HEK293 (cell line): ENCODE results near the gene LRRC59.
A peak's percentile ranks its signal among the peaks of the same experiment; 100 is the strongest.

ENCODE experiments used
- CTCF ChIA-PET: fragments of 350-600 bp; formaldehyde crosslinking; extraction: SDS; loops from one replicate; lab custom pipeline; 2021; ENCODE audit warnings: antibody characterized with exemption; lab: Yijun Ruan, JAX
- POLR2A ChIA-PET: fragments of 300-600 bp; formaldehyde crosslinking; extraction: SDS; loops from one replicate; lab custom pipeline; 2020; ENCODE audit warnings: antibody characterized with exemption, inconsistent platforms; lab: Yijun Ruan, JAX
- H3K27ac ChIP-seq: fragments of 200-500 bp; sonication (Bioruptor generic); 2 replicates; pipeline ENCODE4 v1.5.1; 2014; ENCODE audit warnings: low read depth, low read length, control low read depth, inconsistent platforms; ENCODE audit errors: extremely low read depth
- H3K36me3 ChIP-seq, 2 experiments: fragments of 200-500 bp in 1 of 2; sonication (Bioruptor generic) in 1 of 2; 1 replicate in 1 of 2; 2 replicates in 1 of 2; pipeline ENCODE4 v1.5.1; 2014 to 2017; ENCODE audit warnings: inconsistent platforms in 2 of 2, low read length in 2 of 2; ENCODE audit not compliant: control insufficient read depth in 2 of 2, insufficient read depth in 1 of 2
- H3K4me1 ChIP-seq: fragments of 200-500 bp; sonication (Bioruptor generic); 2 replicates; pipeline ENCODE4 v1.5.1; 2014; ENCODE audit warnings: mild to moderate bottlenecking, low read length, inconsistent platforms; ENCODE audit not compliant: control insufficient read depth, insufficient read depth
- H3K4me3 ChIP-seq: 2 replicates; pipeline ENCODE4 v1.5.1; 2011; ENCODE audit warnings: low read depth, mild to moderate bottlenecking, control low read depth, low read length, moderate library complexity
- H3K9me3 ChIP-seq: fragments of 200-500 bp; sonication (Bioruptor generic); 2 replicates; pipeline ENCODE4 v1.5.1; 2014; ENCODE audit warnings: low read depth, low read length, inconsistent platforms; ENCODE audit not compliant: control insufficient read depth, insufficient read depth
- GLI2 ChIP-seq: fragments of 450-650 bp; formaldehyde crosslinking; IDR thresholded peaks from 2 replicates; pipeline ENCODE4; 2017; ENCODE audit warnings: missing biosample characterization, missing genetic modification characterization, low read depth, borderline replicate concordance
- GLIS1 ChIP-seq: fragments of 450-650 bp; formaldehyde crosslinking; IDR thresholded peaks from 2 replicates; pipeline ENCODE4 v1.5.1; 2016; ENCODE audit warnings: missing biosample characterization, missing genetic modification characterization
- ZNF138 ChIP-seq: fragments of 450-650 bp; formaldehyde crosslinking; IDR thresholded peaks from 2 replicates; pipeline ENCODE4 v1.5.1; 2016; ENCODE audit warnings: missing biosample characterization, missing genetic modification characterization, borderline replicate concordance
- ZNF157 ChIP-seq: fragments of 450-650 bp; formaldehyde crosslinking; IDR thresholded peaks from 2 replicates; pipeline ENCODE4 v1.5.1; 2016; ENCODE audit warnings: missing biosample characterization, missing genetic modification characterization
- ZNF169 ChIP-seq: fragments of 450-650 bp; formaldehyde crosslinking; IDR thresholded peaks from 2 replicates; pipeline ENCODE4 v1.5.1; 2016; ENCODE audit warnings: missing biosample characterization, missing genetic modification characterization
- ZNF274 ChIP-seq, 2 experiments: fragments of 200-500 bp in 1 of 2; fragments of 450-650 bp in 1 of 2; sonication (Bioruptor generic) in 1 of 2; formaldehyde crosslinking in 1 of 2; IDR thresholded peaks; 2 replicates each; pipeline versions ENCODE4 v1.5.1 to v1.6.1; 2014 to 2016; ENCODE audit warnings: borderline replicate concordance in 1 of 2, inconsistent platforms in 1 of 2, low read length in 1 of 2, missing biosample characterization in 1 of 2, missing genetic modification characterization in 1 of 2
- ZNF555 ChIP-seq: fragments of 450-650 bp; formaldehyde crosslinking; conservative IDR thresholded peaks from 2 replicates; pipeline ENCODE4 v1.5.1; 2017; ENCODE audit warnings: missing biosample characterization, mild to moderate bottlenecking, missing genetic modification characterization, inconsistent platforms
- ZNF558 ChIP-seq: fragments of 450-650 bp; formaldehyde crosslinking; IDR thresholded peaks from 2 replicates; pipeline ENCODE4 v1.5.1; 2016; ENCODE audit warnings: missing biosample characterization, missing genetic modification characterization
- ZNF585B ChIP-seq: fragments of 450-650 bp; formaldehyde crosslinking; IDR thresholded peaks from 2 replicates; pipeline ENCODE4 v1.5.1; 2016; ENCODE audit warnings: missing biosample characterization, missing genetic modification characterization
- ZNF600 ChIP-seq: fragments of 450-650 bp; formaldehyde crosslinking; IDR thresholded peaks from 2 replicates; pipeline ENCODE4 v1.5.1; 2016; ENCODE audit warnings: missing biosample characterization, missing genetic modification characterization
- ZSCAN23 ChIP-seq: fragments of 450-650 bp; formaldehyde crosslinking; IDR thresholded peaks from 2 replicates; pipeline ENCODE4 v1.5.1; 2016; ENCODE audit warnings: missing biosample characterization, missing genetic modification characterization
- TF ChIP-seq, protein P1 (sequence below): fragments of 450-650 bp; formaldehyde crosslinking; IDR thresholded peaks from 2 replicates; pipeline ENCODE4 v1.5.1; 2016; ENCODE audit warnings: missing biosample characterization, missing genetic modification characterization
- TF ChIP-seq, protein P2 (sequence below): fragments of 450-650 bp; formaldehyde crosslinking; IDR thresholded peaks from 2 replicates; pipeline ENCODE4 v1.5.1; 2017; ENCODE audit warnings: missing biosample characterization, missing genetic modification characterization
- TF ChIP-seq, protein P3 (sequence below): fragments of 450-650 bp; formaldehyde crosslinking; IDR thresholded peaks from 2 replicates; pipeline ENCODE4 v1.5.1; 2016; ENCODE audit warnings: missing biosample characterization, missing genetic modification characterization
- TF ChIP-seq, protein P4 (sequence below): sonication (generic); formaldehyde crosslinking; IDR thresholded peaks from 2 replicates; pipeline ENCODE4 v1.8.1; 2022; ENCODE audit warnings: mild to moderate bottlenecking, moderate library complexity, missing genetic modification reagents

The LRRC59 gene

GRCh38 chr17:50370052-50370451 lies 27.3 kb downstream of the LRRC59 start:
- Histone ChIP-seq H3K9me3 (no peaks in the 10 kb centered on the region), H3K4me3 (no peak overlapping the region), H3K4me1 (peaks cover 8% of the 10 kb centered on the region), H3K36me3 (peaks cover 31 to 71% of the 10 kb centered on the region in 2 experiments), H3K27ac (no peak overlapping the region)
- CTCF ChIA-PET = interaction anchor here (0.6 to 2.5 kb wide), 5 partner anchors 8 to 311 kb away, joined by 3 to 17 read pairs (median 9); partner anchors contain the start of gene LRRC59
- POLR2A ChIA-PET = interaction anchor here (1.0 kb wide), 1 partner anchor 27 kb away, joined by 3 read pairs; the partner anchor contains the start of gene LRRC59
- TF ChIP-seq ZNF600 (tag by site-specific recombination) = peak; percentile 69; the same call in 1 of the 2 replicates
- TF ChIP-seq ZNF585B = no peak

DNA sequence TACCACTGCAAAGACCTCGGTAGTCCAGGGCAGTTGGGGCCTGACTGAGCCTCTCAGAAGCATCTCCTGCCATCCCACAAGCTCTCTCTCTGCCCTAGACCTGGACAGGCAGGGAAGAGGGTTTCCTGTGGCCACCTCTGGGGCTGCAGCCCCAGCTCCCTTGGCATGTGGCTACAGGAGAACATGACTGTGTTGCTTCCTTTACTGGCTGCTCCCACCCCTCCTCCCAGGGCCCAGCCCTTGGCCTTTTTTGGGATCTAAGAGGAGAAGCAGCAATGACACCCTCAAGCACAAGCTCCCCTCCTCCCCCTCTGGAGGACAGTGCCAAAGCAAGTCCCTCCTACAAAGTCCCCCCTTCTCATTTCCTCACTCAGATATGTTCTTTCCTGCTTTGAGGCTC lies 29.9 kb downstream of the LRRC59 start:
- Histone ChIP-seq H3K36me3 (peaks cover 28 to 77% of the 10 kb centered on the region in 2 experiments), H3K27ac (no peak overlapping the region), H3K9me3 (no peaks in the 10 kb centered on the region), H3K4me1 (peaks cover 13% of the 10 kb centered on the region), H3K4me3 (no peak overlapping the region)
- ChIA-PET CTCF (interaction anchor here (2.5 kb wide), 1 partner anchor 30 kb away, joined by 14 read pairs; the partner anchor contains the start of gene LRRC59), POLR2A (interaction anchor here (1.3 kb wide), 1 partner anchor 30 kb away, joined by 3 read pairs; the partner anchor contains the start of gene LRRC59)
- TF ChIP-seq, protein P1, sequence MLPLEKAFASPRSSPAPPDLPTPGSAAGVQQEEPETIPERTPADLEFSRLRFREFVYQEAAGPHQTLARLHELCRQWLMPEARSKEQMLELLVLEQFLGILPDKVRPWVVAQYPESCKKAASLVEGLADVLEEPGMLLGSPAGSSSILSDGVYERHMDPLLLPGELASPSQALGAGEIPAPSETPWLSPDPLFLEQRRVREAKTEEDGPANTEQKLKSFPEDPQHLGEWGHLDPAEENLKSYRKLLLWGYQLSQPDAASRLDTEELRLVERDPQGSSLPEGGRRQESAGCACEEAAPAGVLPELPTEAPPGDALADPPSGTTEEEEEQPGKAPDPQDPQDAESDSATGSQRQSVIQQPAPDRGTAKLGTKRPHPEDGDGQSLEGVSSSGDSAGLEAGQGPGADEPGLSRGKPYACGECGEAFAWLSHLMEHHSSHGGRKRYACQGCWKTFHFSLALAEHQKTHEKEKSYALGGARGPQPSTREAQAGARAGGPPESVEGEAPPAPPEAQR (tag by site-specific recombination) = no peak
- TF ChIP-seq, protein P2, sequence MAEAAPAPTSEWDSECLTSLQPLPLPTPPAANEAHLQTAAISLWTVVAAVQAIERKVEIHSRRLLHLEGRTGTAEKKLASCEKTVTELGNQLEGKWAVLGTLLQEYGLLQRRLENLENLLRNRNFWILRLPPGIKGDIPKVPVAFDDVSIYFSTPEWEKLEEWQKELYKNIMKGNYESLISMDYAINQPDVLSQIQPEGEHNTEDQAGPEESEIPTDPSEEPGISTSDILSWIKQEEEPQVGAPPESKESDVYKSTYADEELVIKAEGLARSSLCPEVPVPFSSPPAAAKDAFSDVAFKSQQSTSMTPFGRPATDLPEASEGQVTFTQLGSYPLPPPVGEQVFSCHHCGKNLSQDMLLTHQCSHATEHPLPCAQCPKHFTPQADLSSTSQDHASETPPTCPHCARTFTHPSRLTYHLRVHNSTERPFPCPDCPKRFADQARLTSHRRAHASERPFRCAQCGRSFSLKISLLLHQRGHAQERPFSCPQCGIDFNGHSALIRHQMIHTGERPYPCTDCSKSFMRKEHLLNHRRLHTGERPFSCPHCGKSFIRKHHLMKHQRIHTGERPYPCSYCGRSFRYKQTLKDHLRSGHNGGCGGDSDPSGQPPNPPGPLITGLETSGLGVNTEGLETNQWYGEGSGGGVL (tag by site-specific recombination) = no peak
- TF ChIP-seq, protein P3, sequence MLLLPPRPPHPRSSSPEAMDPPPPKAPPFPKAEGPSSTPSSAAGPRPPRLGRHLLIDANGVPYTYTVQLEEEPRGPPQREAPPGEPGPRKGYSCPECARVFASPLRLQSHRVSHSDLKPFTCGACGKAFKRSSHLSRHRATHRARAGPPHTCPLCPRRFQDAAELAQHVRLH (tag by site-specific recombination) = no peak
- TF ChIP-seq, protein P4, sequence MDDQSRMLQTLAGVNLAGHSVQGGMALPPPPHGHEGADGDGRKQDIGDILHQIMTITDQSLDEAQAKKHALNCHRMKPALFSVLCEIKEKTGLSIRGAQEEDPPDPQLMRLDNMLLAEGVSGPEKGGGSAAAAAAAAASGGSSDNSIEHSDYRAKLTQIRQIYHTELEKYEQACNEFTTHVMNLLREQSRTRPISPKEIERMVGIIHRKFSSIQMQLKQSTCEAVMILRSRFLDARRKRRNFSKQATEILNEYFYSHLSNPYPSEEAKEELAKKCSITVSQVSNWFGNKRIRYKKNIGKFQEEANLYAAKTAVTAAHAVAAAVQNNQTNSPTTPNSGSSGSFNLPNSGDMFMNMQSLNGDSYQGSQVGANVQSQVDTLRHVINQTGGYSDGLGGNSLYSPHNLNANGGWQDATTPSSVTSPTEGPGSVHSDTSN = no peak
- TF ChIP-seq GLI2 (no peak), ZNF169 (tag by site-specific recombination) (no peak), ZNF555 (tag by site-specific recombination) (no peak), ZNF138 (no peak), ZSCAN23 (no peak)

DNA sequence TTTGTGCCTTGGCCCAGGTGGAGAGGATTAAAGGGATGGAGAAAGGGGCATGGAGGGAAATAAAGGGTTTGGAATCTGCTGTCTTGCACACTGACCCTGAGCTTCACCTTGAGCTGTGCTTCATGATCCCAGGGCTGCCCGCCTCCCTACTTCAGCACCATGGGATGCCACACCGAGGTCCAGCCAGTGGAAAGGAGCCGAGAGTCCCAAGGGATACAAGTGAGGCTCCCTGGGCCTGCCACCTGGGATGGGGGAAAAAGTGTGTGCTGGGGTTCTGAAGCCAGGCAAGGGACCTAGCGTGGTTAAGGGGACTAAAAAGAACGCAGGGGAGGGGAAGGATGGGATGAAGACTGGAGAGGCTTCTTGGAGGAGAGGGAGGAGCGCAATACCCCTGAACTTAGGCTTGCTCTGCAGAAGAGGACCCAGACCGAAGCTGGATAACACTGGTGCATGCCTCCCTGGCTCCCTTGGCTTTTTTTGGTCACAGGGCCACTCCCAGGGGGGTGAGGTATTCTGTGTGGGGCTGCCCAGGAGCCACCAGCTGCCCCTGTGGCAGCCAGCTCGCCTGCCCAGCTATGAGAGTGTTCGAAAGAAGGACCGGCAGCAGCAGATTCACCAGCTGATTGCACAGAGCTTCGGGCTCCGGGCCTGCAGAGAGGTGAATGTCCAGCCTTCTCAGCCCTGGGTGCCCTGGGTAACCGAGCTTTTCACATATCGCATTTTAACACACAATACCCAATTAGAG lies 31.5 kb downstream of the LRRC59 start:
- Histone ChIP-seq H3K4me1 (0 out of 2 replicates have a peak, but pooled peaks cover 5% of the 10 kb centered on the region), H3K36me3 (peaks cover 28 to 80% of the 10 kb centered on the region in 2 experiments), H3K9me3 (no peaks in the 10 kb centered on the region), H3K27ac (no peak overlapping the region), H3K4me3 (no peak overlapping the region)
- TF ChIP-seq GLIS1 (tag by site-specific recombination) (peak; percentile 62), ZNF157 (tag by site-specific recombination) (no peak), ZNF558 (tag by site-specific recombination) (no peak), ZNF274 (IDR thresholded peaks at IDR 0.05; ENCODE audit: low read length) (no peak), ZNF274 (tag by site-specific recombination; IDR thresholded peaks at IDR 0.05; ENCODE audit: borderline replicate concordance) (no peak)
- ChIA-PET CTCF (interaction anchor here (0.6 to 5.5 kb wide), 2 partner anchors 32 to 135 kb away, joined by 3 to 54 read pairs; partner anchors contain the start of gene LRRC59), POLR2A (interaction anchor here (0.6 to 1.6 kb wide), 5 partner anchors 8 to 720 kb away, joined by 3 to 6 read pairs (median 4); partner anchors contain the start of genes EME1 and MRPL27)
